GM20431 (cell line): Measurements from ENCODE around the gene EDIL3.
"Not testable (repeated sequence)": the region's sequence is repeated elsewhere in the genome, so short reads cannot be mapped to it uniquely, and the experiment has no call there.

ENCODE experiments used
- in situ Hi-C: fragments of 300-500 bp; cut with MseI, MboI; formaldehyde crosslinking; loops from one replicate; pipeline ENCODE4 v1.15.0; 2020; ENCODE audit warnings: low sequenced_read_pairs; ENCODE audit not compliant: unreplicated experiment

EDIL3 gene

DNA sequence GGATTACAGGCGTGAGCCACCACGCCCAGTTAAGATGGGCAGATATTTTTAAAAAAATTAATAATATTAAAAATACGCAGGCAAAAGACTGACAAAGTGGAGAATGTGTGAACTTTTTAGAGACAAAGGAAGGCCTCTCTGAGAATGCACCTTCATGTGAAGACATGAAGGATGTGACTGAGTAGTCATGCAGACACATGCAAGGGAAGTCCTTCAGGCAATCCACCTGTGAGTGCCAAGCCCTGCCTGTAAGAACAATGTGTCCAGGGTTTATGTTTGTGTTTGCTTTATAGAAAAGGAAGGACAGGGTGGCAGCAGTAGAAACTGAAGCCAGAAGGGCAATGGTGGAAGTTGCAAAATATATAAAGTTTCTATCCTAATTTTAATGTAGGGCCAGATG is 169.2 kb downstream of the EDIL3 start:
- in situ Hi-C loops = no loop called here

- in situ Hi-C loops = no loop called here
These were observed 170.8 kb downstream of the EDIL3 start for GRCh38 chr5:84213861-84214260.

DNA sequence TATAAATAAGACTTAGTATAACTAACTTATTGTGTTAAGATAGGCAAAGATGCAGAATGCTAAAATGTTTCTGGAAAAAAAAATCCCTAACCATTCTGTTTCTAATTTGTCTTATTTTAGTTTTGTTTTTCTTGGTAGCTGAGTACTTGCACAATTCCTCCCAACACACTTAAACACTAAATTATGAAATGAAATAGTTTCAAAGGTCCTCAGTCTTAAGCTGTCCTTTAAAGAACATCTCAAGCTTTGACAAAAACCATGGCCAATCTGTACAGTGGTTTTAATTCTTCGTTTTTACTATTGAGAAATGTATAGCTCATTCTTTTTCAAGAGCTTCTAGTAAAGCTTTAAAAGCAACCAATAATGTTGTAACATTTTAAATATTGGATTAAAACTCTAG is 171.5 kb downstream of the EDIL3 start:
- in situ Hi-C loops = no loop called here

- in situ Hi-C loops = no loop called here
These were observed 179.9 kb downstream of the EDIL3 start for GRCh38 chr5:84204772-84205171.

DNA sequence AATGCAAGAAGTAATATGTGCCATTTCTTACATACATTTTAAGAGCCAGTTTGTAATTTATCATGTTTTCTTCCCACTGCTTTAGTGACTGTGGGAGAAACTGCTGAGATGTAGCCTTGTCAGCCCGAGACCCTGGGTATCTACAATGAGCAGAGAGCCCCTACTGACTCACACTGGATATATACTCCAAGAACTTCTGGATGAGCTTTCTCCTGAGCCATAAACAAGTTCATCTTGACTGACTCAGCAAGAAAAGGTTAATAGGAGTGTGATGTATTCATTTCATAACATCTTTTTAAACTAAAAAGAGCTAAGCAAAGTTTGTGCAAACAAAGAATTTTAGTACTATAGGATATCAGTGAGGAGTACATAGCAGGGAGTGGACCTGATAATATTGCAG is 182.5 kb downstream of the EDIL3 start:
- in situ Hi-C loops = no loop called here

- in situ Hi-C loops = no loop called here
These were observed 187.1 kb downstream of the EDIL3 start for GRCh38 chr5:84197538-84197937.

GRCh38 chr5:84191281-84191680 is 193.4 kb downstream of the EDIL3 start:
- in situ Hi-C loops = no loop called here

DNA sequence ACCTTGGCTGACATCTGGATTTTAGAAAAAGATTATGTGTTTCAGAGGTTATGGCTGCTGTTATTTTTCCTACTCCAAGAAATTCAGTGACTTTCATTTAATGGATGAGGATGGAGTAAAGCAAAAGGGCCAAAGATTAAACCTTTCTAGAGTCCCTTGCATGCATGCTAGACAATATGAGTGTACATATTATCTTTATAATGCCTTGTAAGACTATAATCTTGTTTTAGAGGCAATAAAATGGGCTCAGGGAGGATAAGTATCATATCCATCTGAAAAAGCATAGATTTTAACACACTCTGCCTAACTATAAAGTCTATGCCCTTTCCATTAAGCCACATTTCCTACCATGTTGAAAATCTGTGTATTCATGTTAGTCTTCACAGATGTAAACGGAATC is 199.8 kb downstream of the EDIL3 start:
- in situ Hi-C loops = no loop called here

DNA sequence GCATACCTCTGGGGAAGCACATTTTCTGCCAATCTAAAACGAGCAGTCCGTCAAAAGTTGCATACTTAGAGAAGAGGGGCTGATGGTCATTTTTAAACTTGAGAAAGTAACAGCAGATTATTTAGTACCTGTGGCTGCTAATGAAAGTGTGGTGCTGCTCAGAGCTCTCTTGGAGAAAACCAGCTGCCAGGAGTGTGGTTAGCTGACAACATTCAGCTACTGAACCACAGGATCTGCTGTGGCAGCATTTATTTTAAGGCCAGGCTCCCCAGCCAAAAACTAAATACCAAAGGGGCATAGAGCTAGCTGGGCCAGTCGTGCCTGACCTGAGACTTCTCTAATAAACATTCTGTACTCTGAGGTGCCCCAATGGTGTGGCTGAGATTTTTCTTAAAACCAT is 203.6 kb downstream of the EDIL3 start:
- in situ Hi-C loops = no loop called here

DNA sequence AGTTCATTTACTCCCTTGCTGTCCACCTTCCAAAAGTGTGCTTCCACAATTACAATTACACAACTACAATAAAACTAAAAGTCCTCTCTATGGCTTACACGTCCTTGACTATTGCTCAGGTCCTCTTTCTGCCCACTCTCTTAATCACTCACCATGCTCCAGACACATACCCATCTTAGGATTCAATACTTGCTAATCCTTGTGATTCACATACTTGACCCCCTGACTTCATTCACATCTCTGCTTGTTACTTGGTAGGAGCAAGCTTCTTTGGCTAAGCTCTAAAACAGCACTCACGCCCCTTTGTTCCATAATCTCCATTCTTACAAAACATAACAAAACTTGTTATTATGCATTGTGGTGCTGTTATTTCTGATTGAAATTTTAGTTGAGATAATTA is 215.8 kb downstream of the EDIL3 start:
- in situ Hi-C loops = no loop called here

DNA sequence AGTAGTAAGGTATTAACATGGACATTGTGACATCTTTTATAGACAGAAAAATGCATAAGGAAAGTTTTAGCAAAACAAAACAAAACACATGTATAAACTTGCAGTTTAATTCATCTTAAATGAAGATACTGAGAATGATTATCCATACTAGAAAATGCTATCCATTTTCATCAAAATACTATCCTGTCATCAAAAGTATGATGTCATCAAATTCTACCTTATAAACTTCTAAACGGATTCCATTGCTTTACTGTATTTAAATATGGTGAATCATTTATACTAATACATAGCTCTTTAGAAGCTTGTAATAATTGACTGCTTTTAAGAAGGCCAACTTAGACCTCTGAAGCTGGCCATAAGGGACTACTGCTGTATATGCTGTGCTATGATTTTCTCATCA is 221.0 kb downstream of the EDIL3 start:
- in situ Hi-C loops = no loop called here

DNA sequence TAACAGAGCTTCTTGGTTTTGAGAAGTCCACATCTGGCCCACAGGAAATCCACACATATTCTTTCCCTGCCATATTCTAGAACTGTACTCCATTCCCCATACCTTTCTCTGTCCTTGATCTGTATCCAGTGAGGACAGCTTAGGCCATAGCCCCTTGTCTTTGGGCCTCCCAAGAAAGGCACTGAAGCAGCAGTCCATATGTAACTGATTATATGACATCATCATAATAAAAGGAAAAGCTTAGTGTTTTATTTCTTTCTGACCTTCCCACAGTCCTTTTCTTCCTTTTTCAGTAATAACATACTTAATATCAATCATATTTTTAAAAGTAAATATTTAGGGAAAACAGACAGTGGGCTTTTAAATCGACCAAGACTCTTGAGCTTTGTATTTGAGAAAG is 222.0 kb downstream of the EDIL3 start:
- in situ Hi-C loops = no loop called here

DNA sequence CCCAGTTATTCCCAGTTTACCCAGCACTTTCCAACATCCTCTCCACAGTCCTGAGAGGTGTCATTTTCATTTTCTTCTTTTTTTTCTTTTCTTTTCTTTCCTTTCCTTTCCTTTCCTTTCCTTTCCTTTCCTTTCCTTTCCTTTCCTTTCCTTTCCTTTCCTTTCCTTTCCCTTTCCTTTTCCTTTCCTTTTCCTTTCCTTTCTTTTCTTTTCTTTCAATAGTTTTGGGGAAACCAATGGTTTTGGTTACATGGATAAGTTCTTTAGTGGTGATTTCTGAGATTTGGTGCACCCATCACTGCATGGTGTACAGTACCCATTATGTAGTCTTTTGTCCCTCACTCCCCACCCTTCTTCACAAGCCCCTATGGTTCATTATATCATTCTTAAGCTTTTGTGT is 224.0 kb downstream of the EDIL3 start:
- in situ Hi-C loops = not testable (repeated sequence)

GRCh38 chr5:84149094-84149493 is 235.6 kb downstream of the EDIL3 start:
- in situ Hi-C loops = no loop called here

DNA sequence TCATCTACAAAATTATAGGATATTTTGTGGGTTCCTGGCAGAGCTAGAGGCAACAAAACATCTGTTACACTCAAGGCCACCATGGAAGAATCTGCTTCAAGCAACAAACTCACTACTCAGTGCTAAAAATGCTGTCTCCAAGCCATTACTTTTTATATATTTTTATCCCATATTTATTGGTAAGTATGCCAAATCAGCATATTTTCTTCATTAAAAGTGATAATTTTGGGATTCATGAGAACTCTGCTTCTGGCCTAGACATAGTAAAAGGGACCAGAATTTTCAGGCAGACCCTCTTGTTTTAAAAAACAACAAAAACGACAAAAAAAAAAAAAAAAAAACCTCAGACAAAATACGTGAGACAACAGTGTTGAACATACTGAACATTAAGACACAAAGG is 236.0 kb downstream of the EDIL3 start:
- in situ Hi-C loops = no loop called here

DNA sequence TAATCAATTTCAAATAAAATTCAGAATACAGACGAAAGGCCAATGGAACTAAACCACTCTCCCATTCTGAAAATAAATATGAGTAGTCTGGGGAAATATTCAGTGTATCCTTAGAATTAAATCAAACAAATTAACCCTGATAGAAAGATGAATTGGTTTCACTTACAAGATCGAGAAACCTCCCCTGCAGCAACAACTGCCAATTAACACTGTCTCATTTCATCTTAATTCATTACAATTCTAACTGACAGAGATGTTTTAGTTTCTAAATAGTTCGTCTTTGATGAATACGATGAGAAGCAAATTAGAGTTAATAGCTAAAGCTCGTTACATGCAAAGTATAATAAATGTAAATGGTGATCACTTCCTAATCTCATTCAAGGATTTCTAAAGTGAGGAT is 247.1 kb downstream of the EDIL3 start:
- in situ Hi-C loops = no loop called here

DNA sequence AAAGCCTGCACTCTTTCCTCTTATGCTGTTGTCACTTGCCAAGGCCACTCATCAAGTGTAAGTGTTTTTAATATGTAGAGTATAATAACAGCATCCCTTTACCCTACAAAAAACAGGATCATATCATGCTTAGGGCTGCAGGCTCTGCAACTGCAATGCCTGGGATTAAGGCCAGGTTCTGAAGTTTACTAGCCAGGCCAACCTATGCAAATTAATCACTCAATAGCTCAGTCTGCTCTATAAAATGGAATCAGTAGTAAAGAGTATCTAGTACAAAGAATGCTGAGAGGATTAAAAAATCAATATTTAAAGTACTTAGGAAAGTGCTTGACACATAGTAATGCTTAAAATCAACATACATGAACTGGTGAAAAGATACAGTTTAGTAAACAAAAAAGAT is 253.3 kb downstream of the EDIL3 start:
- in situ Hi-C loops = no loop called here

DNA sequence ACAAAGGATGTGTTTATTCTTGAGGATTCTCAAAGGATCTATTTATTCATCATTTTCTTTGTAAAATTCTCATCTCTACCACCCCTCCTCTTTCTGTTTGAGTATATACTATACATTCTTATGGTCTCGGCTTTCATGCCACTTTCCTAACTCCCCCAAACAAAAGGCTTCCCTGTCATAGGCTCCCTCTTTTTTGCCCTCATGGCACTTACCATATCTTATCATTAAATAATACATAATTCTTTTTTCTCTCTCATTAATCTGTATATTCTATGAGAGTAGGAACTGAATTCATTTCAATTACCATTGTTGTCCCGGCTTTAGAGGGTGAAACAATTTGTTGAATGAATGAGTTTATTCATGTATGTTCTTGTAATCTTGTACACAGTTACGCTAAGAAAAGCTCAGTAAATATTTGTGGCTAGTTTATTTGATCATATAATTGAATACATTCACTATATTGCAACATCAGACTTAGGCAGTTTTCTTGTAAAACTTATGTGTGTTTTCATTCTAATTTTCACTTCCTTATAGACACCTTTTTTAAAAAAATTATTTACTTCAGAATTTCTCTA is 254.6 kb downstream of the EDIL3 start:
- in situ Hi-C loops = no loop called here

GRCh38 chr5:84125216-84125615 is 259.5 kb downstream of the EDIL3 start:
- in situ Hi-C loops = no loop called here

GRCh38 chr5:84119252-84119651 is 265.4 kb downstream of the EDIL3 start:
- in situ Hi-C loops = no loop called here

DNA sequence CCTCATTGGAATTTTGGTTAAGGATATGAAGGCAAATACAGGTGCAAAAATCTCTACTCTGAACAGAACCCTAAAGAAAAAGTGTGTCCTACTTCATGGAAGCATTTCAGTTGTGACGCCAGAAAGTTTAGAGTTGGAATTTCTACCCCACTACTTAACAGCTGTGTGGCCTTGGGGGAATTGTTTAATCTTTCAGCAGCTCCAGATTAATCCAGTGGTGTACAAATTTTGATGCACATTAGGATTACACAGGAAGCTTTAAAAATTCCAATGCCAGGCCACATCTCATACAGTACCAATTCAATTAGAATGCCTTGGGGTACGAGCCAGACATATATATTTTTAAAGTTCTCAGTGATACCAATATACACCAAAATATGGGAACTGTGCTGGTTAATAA is 266.1 kb downstream of the EDIL3 start:
- in situ Hi-C loops = no loop called here

DNA sequence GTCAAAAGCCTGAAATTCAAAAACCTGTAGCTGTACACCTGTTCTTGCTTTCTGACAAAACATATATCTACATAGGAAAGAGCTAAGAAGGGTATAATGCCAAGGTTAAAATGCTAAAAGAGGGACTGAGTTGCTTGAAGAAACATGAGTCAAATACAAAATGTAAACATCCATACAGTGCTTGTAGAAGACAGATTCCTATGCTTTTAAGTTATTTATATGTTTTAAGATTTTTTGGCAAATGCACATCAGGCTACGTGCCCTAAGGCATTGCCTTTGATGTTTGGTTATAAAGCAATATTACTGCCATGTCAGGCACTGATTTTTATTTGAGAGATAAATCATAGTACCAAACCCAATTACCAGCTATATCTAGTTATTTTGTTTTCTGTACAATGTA is 269.0 kb downstream of the EDIL3 start:
- in situ Hi-C loops = no loop called here
